Neuronal stem cell (in vitro differentiated cells): ENCODE data around the gene POC1B.

Experiments
- DNase-seq: peaks from one replicate; pipeline ENCODE4 v3.0.0-alpha.2; 2013; ENCODE audit warnings: low spot score
- H2AFZ ChIP-seq: one replicate; pipeline ENCODE4 v1.6.1; 2013; ENCODE audit warnings: mild to moderate bottlenecking, low read length, inconsistent platforms
- H2AK5ac ChIP-seq: 2 replicates; pipeline ENCODE4 v1.6.1; 2013; ENCODE audit warnings: low read depth, mild to moderate bottlenecking, inconsistent platforms, low read length, moderate library complexity, mixed read lengths
- H2BK120ac ChIP-seq: 2 replicates; pipeline ENCODE4 v1.6.1; 2013; ENCODE audit warnings: low read depth, mild to moderate bottlenecking, inconsistent platforms, low read length, moderate library complexity, mixed read lengths
- H2BK12ac ChIP-seq: one replicate; pipeline ENCODE4 v1.6.1; 2013; ENCODE audit warnings: low read length, inconsistent platforms
- H2BK15ac ChIP-seq: 2 replicates; pipeline ENCODE4 v1.6.1; 2013; ENCODE audit warnings: mild to moderate bottlenecking, low read length, inconsistent platforms, mixed read lengths
- H2BK5ac ChIP-seq: one replicate; pipeline ENCODE4 v1.6.1; 2013; ENCODE audit warnings: inconsistent platforms, mild to moderate bottlenecking, low read length, moderate library complexity
- H3K14ac ChIP-seq: one replicate; pipeline ENCODE4 v1.6.1; 2013; ENCODE audit warnings: low read length, inconsistent platforms
- H3K18ac ChIP-seq: 2 replicates; pipeline ENCODE4 v1.6.1; 2013; ENCODE audit warnings: low read length, inconsistent platforms
- H3K23ac ChIP-seq: 2 replicates; pipeline ENCODE4 v1.6.1; 2013; ENCODE audit warnings: low read depth, mild to moderate bottlenecking, mixed read lengths, low read length, inconsistent platforms; ENCODE audit not compliant: poor library complexity
- H3K27ac ChIP-seq: replicated peaks from 3 replicates; pipeline ENCODE4 v1.5.1; 2013; ENCODE audit warnings: low read length, inconsistent platforms
- H3K27me3 ChIP-seq, 3 experiments: 2 replicates each; pipeline ENCODE4 v1.6.1; 2013; ENCODE audit warnings: low read length in 3 of 3, mild to moderate bottlenecking in 2 of 3, inconsistent platforms in 1 of 3, low read depth in 1 of 3, mixed read lengths in 1 of 3, moderate library complexity in 1 of 3; ENCODE audit not compliant: control insufficient read depth in 3 of 3, insufficient read depth in 3 of 3
- H3K36me3 ChIP-seq, 2 donors: replicated peaks in 1 of 2; 2 replicates each; pipeline ENCODE4 v1.6.1; 2013; ENCODE audit warnings: low read length in 2 of 2; ENCODE audit not compliant: control insufficient read depth in 2 of 2, insufficient read depth in 2 of 2
- H3K4ac ChIP-seq: 2 replicates; pipeline ENCODE4 v1.6.1; 2013; ENCODE audit warnings: inconsistent platforms, mild to moderate bottlenecking, low read length, moderate library complexity
- H3K4me1 ChIP-seq, 2 donors: 1 replicate in 1 of 2; 2 replicates in 1 of 2; pipeline ENCODE4 v1.6.1; 2013; ENCODE audit warnings: low read length in 2 of 2, low read depth in 1 of 2; ENCODE audit not compliant: control insufficient read depth in 2 of 2, insufficient read depth in 1 of 2
- H3K4me2 ChIP-seq: one replicate; pipeline ENCODE4 v1.6.1; 2013; ENCODE audit warnings: mild to moderate bottlenecking, low read length, inconsistent platforms; ENCODE audit not compliant: insufficient read depth, poor library complexity, severe bottlenecking
- H3K4me3 ChIP-seq, 2 donors: 2 replicates each; pipeline ENCODE4 v1.5.1; 2013; ENCODE audit warnings: low read length in 2 of 2, mild to moderate bottlenecking in 2 of 2, inconsistent platforms in 1 of 2, moderate library complexity in 1 of 2
- H3K79me1 ChIP-seq: one replicate; pipeline ENCODE4 v1.6.1; 2013; ENCODE audit warnings: low read depth, mild to moderate bottlenecking, inconsistent platforms, low read length, moderate library complexity
- H3K9ac ChIP-seq: one replicate; pipeline ENCODE4 v1.6.1; 2013; ENCODE audit warnings: mild to moderate bottlenecking, low read depth, low read length, inconsistent platforms; ENCODE audit not compliant: poor library complexity
- H3K9me3 ChIP-seq, 2 donors: replicated peaks in 1 of 2; 2 replicates each; pipeline versions ENCODE3 to v1.6.1; 2013; ENCODE audit warnings: low read length in 2 of 2, mild to moderate bottlenecking in 2 of 2, inconsistent platforms in 1 of 2, low read depth in 1 of 2, mixed read lengths in 1 of 2, moderate library complexity in 1 of 2; ENCODE audit not compliant: control insufficient read depth in 2 of 2, insufficient read depth in 1 of 2
- H4K8ac ChIP-seq: one replicate; pipeline ENCODE4 v1.6.1; 2013; ENCODE audit warnings: low read depth, mild to moderate bottlenecking, inconsistent platforms, low read length, moderate library complexity
- H4K91ac ChIP-seq: one replicate; pipeline ENCODE4 v1.6.1; 2013; ENCODE audit warnings: low read length, low read depth, mild to moderate bottlenecking, inconsistent platforms; ENCODE audit not compliant: poor library complexity
- WGBS, 2 donors: extraction: QIAGEN DNeasy Blood & Tissue Kit; methylation state at CpG; one replicate each; pipeline ENCODE4 v1.1.7; 2013; ENCODE audit warnings: missing lambda C conversion rate in 2 of 2, mixed read lengths in 1 of 2; ENCODE audit not compliant: insufficient read length in 2 of 2, insufficient replicate concordance in 1 of 2; ENCODE audit errors: extremely low coverage in 2 of 2; 5-methylcytosine and 5-hydroxymethylcytosine counted together

POC1B gene

DNA sequence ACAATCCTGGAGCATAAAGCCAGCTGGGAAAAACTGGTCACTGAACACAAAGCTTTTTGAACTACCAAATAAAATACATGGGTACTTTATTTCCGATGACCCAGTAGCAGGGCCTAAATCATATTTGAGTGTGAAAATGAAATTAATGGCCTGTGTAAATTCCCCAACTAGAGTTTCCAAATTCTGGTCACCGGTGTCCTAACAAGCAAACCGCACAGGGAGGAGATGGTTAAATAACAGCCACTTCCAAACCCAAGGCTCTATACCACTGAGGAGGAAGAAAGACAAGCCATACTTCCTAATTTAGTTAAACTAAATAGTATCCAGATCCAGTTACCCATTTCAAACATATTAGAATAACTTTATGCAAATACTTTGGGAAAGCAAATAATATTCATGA is 133.5 kb downstream of the POC1B start:
- Histone ChIP-seq H3K23ac (no peak overlapping the region), H2BK120ac (no peak overlapping the region), H2BK15ac (no peak overlapping the region), H3K9me3 (no peaks in the 10 kb centered on the region), H2AFZ (no peak overlapping the region), H3K27ac (no peak overlapping the region), H4K91ac (no peak overlapping the region), H3K79me1 (peaks cover 1% of the 10 kb centered on the region), H3K9ac (no peak overlapping the region), H2AK5ac (no peak overlapping the region), H2BK5ac (no peak overlapping the region), H2BK12ac (no peak overlapping the region), H3K4me1 (peaks cover 0 to 5% of the 10 kb centered on the region in 2 donors), H3K4me3 (no peak overlapping the region), H3K4ac (no peak overlapping the region), H4K8ac (no peak overlapping the region), H3K4me2 (no peak overlapping the region), H3K18ac (no peak overlapping the region), H3K27me3 (no peaks in the 10 kb centered on the region), H3K14ac (no peak overlapping the region), H3K36me3 (no peaks in the 10 kb centered on the region)
- no CpG with 5 or more reads among the region's 3 CpGs for WGBS, 2 donors
- DNase-seq = no peak

DNA sequence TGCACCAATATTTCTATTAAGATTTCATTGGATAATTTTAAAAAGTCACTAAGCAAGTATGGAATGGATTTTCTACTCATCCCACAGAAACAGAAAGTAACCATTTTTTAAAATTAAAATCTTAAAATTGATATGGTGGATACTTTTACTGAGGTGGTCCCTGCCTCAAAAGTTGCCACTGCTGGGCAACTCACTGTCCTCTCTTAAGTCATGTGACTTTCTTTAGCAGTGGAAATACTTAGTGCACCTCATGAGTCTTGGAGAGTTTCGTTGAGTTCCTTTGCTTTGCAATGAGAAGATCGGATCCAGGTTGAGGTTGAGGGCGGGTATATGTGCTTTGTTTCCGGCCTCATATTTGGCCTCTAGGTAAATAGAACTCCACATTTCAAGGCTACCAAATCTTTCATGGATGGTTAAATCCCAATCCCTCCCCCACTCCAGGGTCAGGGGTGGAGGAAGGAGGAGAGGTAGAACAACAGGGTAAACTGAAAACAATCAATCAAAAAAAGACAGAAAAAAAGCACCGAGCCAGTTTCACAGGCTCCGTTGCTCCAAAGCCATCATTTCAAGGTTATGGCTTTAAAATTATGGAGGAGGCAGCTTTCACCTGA is 134.0 kb downstream of the POC1B start:
- Histone ChIP-seq H3K4me2 (no peak overlapping the region), H3K27me3 (no peaks in the 10 kb centered on the region), H3K4me3 (no peak overlapping the region), H2BK15ac (no peak overlapping the region), H3K23ac (no peak overlapping the region), H3K4ac (no peak overlapping the region), H3K79me1 (peaks cover 1% of the 10 kb centered on the region), H4K8ac (no peak overlapping the region), H3K18ac (no peak overlapping the region), H2AK5ac (no peak overlapping the region), H3K9me3 (no peaks in the 10 kb centered on the region), H3K14ac (no peak overlapping the region), H2BK120ac (no peak overlapping the region), H3K9ac (no peak overlapping the region), H2BK5ac (no peak overlapping the region), H3K4me1 (peaks cover 0 to 7% of the 10 kb centered on the region in 2 donors), H4K91ac (no peak overlapping the region), H3K36me3 (no peaks in the 10 kb centered on the region), H2BK12ac (no peak overlapping the region), H3K27ac (no peak overlapping the region), H2AFZ (no peak overlapping the region)
- no CpG with 5 or more reads among the region's 6 CpGs for WGBS, 2 donors
- no peak for DNase-seq

DNA sequence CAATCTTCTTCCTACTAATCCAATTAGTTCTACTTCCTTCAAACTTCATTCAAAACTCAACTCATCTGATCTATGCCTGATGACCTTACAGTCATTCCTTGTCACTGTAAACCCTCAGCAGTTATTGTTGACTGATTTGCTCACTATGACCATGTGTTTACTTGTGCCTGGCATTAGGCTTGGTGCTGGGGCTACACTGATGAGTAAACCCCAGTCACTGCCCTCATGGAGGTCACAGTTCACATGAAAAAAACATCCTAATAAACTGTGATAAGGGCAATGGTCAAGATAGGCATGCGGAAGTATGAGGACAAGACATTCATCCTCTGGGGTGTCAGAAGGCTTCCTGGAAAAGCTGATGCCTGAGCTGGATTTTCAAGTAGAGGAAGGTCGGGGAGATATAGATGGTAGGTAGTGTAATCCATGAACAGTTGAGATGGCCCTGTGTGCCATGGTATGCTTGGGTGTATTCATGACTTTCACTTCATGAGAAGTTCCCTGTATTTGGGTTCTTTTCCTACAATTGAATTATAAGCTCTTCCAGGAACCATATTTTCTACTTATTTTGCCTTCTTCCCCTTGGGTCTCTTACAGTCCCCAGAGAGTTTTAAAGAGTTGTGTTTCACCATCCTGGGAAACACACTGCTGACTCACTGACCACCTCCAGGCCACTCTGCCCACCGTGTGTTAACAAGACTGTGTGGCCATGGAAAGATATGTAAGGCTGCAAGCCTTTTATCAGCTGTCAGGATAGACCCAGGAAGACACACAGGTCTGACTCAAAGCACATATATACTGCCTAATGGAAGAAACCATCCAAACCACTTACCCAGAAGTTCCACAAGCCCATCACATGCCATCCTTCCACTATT is 134.8 kb downstream of the POC1B start:
- H3K9me3 ChIP-seq = no peaks in the 10 kb centered on the region
- H3K14ac ChIP-seq = no peak overlapping the region
- no peak for DNase-seq
- H2BK15ac ChIP-seq = no peak overlapping the region
- no peak overlapping the region for H3K27ac ChIP-seq
- H3K23ac ChIP-seq = no peak overlapping the region
- no peaks in the 10 kb centered on the region for H3K36me3 ChIP-seq
- H3K27me3 ChIP-seq = no peaks in the 10 kb centered on the region
- no peak overlapping the region for H3K9ac ChIP-seq
- no peak overlapping the region for H3K4me3 ChIP-seq
- no peak overlapping the region for H4K8ac ChIP-seq
- no CpG with 5 or more reads among the region's 3 CpGs for WGBS, 2 donors
- H4K91ac ChIP-seq = no peak overlapping the region
- H2BK120ac ChIP-seq = no peak overlapping the region
- H3K18ac ChIP-seq = no peak overlapping the region
- H3K79me1 ChIP-seq = peaks cover 1% of the 10 kb centered on the region
- H2AK5ac ChIP-seq = no peak overlapping the region
- peaks cover 0 to 13% of the 10 kb centered on the region in 2 donors for H3K4me1 ChIP-seq
- H3K4me2 ChIP-seq = no peak overlapping the region
- no peak overlapping the region for H2AFZ ChIP-seq
- no peak overlapping the region for H3K4ac ChIP-seq
- H2BK12ac ChIP-seq = no peak overlapping the region
- no peak overlapping the region for H2BK5ac ChIP-seq
